22Rv1 (cell line): ENCODE data around the gene MALAT1.

Source experiments
- CTCF ChIP-seq: fragments of 450-650 bp; IDR thresholded peaks from 2 replicates; pipeline ENCODE4 v1.5.1; 2017; ENCODE audit warnings: mild to moderate bottlenecking
- ZFX ChIP-seq: fragments of 450-650 bp; IDR thresholded peaks from 2 replicates; pipeline ENCODE4 v1.6.1; 2017; ENCODE audit warnings: antibody characterized with exemption, borderline replicate concordance

- TF ChIP-seq CTCF = peak; percentile 36
- no peak for TF ChIP-seq ZFX
Measured at GRCh38 chr11:65541093-65541982, 42.5 kb downstream of the MALAT1 start.
